T-helper 9 cell (primary cell): ENCODE measurements around the gene PAK1.
A peak's percentile ranks its signal among the peaks of the same experiment; 100 is the strongest.
"Not testable (repeated sequence)": the region's sequence is repeated elsewhere in the genome, so short reads cannot be mapped to it uniquely, and the experiment has no call there.

Experiments
- DNase-seq: peaks from one replicate; pipeline ENCODE4 v3.0.0-alpha.2; 2020
- total RNA-seq, 2 donors: gene quantifications; one replicate each; lab custom pipeline; 2026; lab: John Stamatoyannopoulos, UW

Gene PAK1
- total RNA-seq, result 14.0 to 20.8 reads per million in 2 donors

- peak; percentile 93 for DNase-seq
These were observed at the start of gene PAK1 for GRCh38 chr11:77473801-77474683. PAK1 (minus strand) TSS chr11:77474094; CDS start chr11:77392520, 81,574 bp downstream.

- no peak for DNase-seq
These were observed 48.3 kb upstream of the PAK1 start for GRCh38 chr11:77522215-77522614.

GRCh38 chr11:77519847-77520246 lies 46.0 kb upstream of the PAK1 start:
- DNase-seq, result no peak

- DNase-seq, result no peak
These were observed 44.6 kb upstream of the PAK1 start for GRCh38 chr11:77518471-77518870.

- DNase-seq, result no peak
These were observed 43.9 kb upstream of the PAK1 start for GRCh38 chr11:77517753-77518152.

- DNase-seq, result no peak
These were observed 43.3 kb upstream of the PAK1 start for GRCh38 chr11:77517226-77517625.

- DNase-seq, result no peak
These were observed 41.6 kb upstream of the PAK1 start for GRCh38 chr11:77515483-77515882.

- DNase-seq, result no peak
These were observed 41.2 kb upstream of the PAK1 start for GRCh38 chr11:77515063-77515462.

- DNase-seq, result no peak
These were observed 38.2 kb upstream of the PAK1 start for GRCh38 chr11:77512092-77512491.

GRCh38 chr11:77510851-77511250 lies 37.0 kb upstream of the PAK1 start:
- no peak for DNase-seq

- DNase-seq, result no peak
These were observed 36.2 kb upstream of the PAK1 start for GRCh38 chr11:77510095-77510494.

- no peak for DNase-seq
These were observed 34.1 kb upstream of the PAK1 start for GRCh38 chr11:77508019-77508418.

GRCh38 chr11:77506857-77507256 lies 33.0 kb upstream of the PAK1 start:
- no peak for DNase-seq

GRCh38 chr11:77505956-77506355 lies 32.1 kb upstream of the PAK1 start:
- DNase-seq, result no peak

- no peak for DNase-seq
These were observed 29.1 kb upstream of the PAK1 start for GRCh38 chr11:77503006-77503405.

GRCh38 chr11:77502346-77502905 lies 28.5 kb upstream of the PAK1 start:
- DNase-seq, result no peak

- DNase-seq, result no peak
These were observed 27.9 kb upstream of the PAK1 start for GRCh38 chr11:77501758-77502157.

- DNase-seq, result no peak
These were observed 23.5 kb upstream of the PAK1 start for GRCh38 chr11:77497368-77497767.

GRCh38 chr11:77495526-77495925 lies 21.6 kb upstream of the PAK1 start:
- no peak for DNase-seq

GRCh38 chr11:77490035-77490434 lies 16.1 kb upstream of the PAK1 start:
- not testable (repeated sequence) for DNase-seq

GRCh38 chr11:77487790-77488189 lies 13.9 kb upstream of the PAK1 start:
- no peak for DNase-seq

GRCh38 chr11:77479746-77480352 lies 6.0 kb upstream of the PAK1 start:
- no peak for DNase-seq

- no peak for DNase-seq
These were observed 1.3 kb upstream of the PAK1 start for GRCh38 chr11:77475206-77475605.

GRCh38 chr11:77474684-77475060 lies 778 bp upstream of the PAK1 start:
- DNase-seq, result no peak
